HepG2 (cell line): ENCODE data around the gene CADPS2. TPM values are rescaled to one million over a fixed set of nuclear protein-coding genes. Genes with fewer than 3 reads are reported as not detected.
A peak's percentile ranks its signal among the peaks of the same experiment; 100 is the strongest.

ENCODE experiments used
- MED8 ChIP-seq: sonication (generic); formaldehyde crosslinking; IDR thresholded peaks from 2 replicates; pipeline ENCODE4 v1.8.1; 2023; ENCODE audit warnings: mild to moderate bottlenecking, missing genetic modification reagents; ENCODE audit not compliant: insufficient replicate concordance
- ZNF383 ChIP-seq: sonication (generic); formaldehyde crosslinking; IDR thresholded peaks from 2 replicates; pipeline ENCODE4 v1.4.0; 2020; ENCODE audit warnings: missing genetic modification reagents, mild to moderate bottlenecking, borderline replicate concordance
- polyA plus RNA-seq, 8 experiments: library from polyadenylated mRNA; depleted of rRNA in 3 of 8; stranded (reverse) in 7 of 8; unstranded in 1 of 8; fragments of >200 nt; fragmentation: Illumina TruSeq in 4 of 8; extraction: Trizol in 4 of 8; gene quantifications; 2 replicates each; pipeline versions ENCODE4 v1.2.1 to v1.2.3, GENCODE V29; 2011 to 2016; ENCODE audit warnings: low read depth in 4 of 8, missing spikeins in 1 of 8, mixed read lengths in 1 of 8; ENCODE audit not compliant: insufficient read depth in 1 of 8
- total RNA-seq, 5 experiments: library from RNA; depleted of rRNA; stranded (reverse); fragments of >200 nt; fragmentation: Illumina TruSeq; extraction: Trizol; gene quantifications; 2 replicates each; pipeline ENCODE4 v1.2.3, GENCODE V29; 2016; ENCODE audit warnings: low read depth in 1 of 5
- TF ChIP-seq, protein P1 (sequence below): sonication (generic); formaldehyde crosslinking; IDR thresholded peaks from 2 replicates; pipeline ENCODE4 v1.5.1; 2020; ENCODE audit warnings: mild to moderate bottlenecking, missing genetic modification reagents, moderate library complexity
- TF ChIP-seq, protein P2 (sequence below): sonication (generic); formaldehyde crosslinking; IDR thresholded peaks from 2 replicates; pipeline ENCODE4 v1.5.0; 2020; ENCODE audit warnings: mild to moderate bottlenecking, missing genetic modification reagents, borderline replicate concordance
- TF ChIP-seq, protein P3 (sequence below): IDR thresholded peaks from 2 replicates; pipeline ENCODE4 v1.6.1; 2018; ENCODE audit warnings: missing genetic modification reagents, mild to moderate bottlenecking, missing compliant biosample characterization

The CADPS2 gene
- total and polyA plus RNA-seq, 2 of the 13 experiments (the other 11 are each of a cell fraction or from before 2014, with no cell fraction given), result 17.6 to 43.8 TPM

DNA sequence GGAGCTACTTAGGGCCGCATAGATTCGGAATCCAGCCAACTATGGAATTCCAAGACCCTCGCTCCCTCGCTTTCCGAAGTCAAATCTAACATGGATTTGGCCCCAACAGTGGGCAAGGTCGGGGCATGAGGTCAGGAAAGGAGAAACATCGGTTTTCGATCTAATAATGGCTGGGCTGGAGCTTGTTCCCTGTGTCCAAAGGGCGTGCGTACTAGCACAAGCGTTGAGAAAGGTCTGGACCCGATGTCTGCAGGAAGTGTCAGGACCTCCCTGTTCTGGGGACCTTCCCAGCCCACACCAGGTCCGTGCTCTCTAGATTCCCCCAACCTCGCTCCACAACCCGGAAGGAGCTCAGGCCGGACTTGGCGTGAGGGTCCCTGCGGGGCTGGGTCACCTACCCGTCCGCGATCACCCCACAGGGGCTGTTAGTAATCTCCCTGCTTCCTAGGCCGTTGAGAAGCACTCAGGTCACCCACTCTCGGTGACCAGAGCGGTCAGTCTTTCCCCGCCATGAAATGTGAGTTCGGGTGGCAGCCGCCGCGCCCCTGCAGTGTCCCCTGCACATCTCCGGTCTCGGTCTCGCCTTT lies 586.5 kb downstream of the CADPS2 start (continued):
- TF ChIP-seq, protein P1, sequence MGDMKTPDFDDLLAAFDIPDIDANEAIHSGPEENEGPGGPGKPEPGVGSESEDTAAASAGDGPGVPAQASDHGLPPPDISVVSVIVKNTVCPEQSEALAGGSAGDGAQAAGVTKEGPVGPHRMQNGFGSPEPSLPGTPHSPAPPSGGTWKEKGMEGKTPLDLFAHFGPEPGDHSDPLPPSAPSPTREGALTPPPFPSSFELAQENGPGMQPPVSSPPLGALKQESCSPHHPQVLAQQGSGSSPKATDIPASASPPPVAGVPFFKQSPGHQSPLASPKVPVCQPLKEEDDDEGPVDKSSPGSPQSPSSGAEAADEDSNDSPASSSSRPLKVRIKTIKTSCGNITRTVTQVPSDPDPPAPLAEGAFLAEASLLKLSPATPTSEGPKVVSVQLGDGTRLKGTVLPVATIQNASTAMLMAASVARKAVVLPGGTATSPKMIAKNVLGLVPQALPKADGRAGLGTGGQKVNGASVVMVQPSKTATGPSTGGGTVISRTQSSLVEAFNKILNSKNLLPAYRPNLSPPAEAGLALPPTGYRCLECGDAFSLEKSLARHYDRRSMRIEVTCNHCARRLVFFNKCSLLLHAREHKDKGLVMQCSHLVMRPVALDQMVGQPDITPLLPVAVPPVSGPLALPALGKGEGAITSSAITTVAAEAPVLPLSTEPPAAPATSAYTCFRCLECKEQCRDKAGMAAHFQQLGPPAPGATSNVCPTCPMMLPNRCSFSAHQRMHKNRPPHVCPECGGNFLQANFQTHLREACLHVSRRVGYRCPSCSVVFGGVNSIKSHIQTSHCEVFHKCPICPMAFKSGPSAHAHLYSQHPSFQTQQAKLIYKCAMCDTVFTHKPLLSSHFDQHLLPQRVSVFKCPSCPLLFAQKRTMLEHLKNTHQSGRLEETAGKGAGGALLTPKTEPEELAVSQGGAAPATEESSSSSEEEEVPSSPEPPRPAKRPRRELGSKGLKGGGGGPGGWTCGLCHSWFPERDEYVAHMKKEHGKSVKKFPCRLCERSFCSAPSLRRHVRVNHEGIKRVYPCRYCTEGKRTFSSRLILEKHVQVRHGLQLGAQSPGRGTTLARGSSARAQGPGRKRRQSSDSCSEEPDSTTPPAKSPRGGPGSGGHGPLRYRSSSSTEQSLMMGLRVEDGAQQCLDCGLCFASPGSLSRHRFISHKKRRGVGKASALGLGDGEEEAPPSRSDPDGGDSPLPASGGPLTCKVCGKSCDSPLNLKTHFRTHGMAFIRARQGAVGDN (CRISPR knock-in tag), result peak; percentile 34
- TF ChIP-seq ZNF383 (CRISPR knock-in tag) (no peak), MED8 (CRISPR knock-in tag) (no peak)
- TF ChIP-seq, protein P2, sequence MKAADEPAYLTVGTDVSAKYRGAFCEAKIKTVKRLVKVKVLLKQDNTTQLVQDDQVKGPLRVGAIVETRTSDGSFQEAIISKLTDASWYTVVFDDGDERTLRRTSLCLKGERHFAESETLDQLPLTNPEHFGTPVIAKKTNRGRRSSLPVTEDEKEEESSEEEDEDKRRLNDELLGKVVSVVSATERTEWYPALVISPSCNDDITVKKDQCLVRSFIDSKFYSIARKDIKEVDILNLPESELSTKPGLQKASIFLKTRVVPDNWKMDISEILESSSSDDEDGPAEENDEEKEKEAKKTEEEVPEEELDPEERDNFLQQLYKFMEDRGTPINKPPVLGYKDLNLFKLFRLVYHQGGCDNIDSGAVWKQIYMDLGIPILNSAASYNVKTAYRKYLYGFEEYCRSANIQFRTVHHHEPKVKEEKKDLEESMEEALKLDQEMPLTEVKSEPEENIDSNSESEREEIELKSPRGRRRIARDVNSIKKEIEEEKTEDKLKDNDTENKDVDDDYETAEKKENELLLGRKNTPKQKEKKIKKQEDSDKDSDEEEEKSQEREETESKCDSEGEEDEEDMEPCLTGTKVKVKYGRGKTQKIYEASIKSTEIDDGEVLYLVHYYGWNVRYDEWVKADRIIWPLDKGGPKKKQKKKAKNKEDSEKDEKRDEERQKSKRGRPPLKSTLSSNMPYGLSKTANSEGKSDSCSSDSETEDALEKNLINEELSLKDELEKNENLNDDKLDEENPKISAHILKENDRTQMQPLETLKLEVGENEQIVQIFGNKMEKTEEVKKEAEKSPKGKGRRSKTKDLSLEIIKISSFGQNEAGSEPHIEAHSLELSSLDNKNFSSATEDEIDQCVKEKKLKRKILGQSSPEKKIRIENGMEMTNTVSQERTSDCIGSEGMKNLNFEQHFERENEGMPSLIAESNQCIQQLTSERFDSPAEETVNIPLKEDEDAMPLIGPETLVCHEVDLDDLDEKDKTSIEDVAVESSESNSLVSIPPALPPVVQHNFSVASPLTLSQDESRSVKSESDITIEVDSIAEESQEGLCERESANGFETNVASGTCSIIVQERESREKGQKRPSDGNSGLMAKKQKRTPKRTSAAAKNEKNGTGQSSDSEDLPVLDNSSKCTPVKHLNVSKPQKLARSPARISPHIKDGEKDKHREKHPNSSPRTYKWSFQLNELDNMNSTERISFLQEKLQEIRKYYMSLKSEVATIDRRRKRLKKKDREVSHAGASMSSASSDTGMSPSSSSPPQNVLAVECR, result 0 out of 2 replicates have a peak, but pooled peaks have one; percentile 14
- TF ChIP-seq, protein P3, sequence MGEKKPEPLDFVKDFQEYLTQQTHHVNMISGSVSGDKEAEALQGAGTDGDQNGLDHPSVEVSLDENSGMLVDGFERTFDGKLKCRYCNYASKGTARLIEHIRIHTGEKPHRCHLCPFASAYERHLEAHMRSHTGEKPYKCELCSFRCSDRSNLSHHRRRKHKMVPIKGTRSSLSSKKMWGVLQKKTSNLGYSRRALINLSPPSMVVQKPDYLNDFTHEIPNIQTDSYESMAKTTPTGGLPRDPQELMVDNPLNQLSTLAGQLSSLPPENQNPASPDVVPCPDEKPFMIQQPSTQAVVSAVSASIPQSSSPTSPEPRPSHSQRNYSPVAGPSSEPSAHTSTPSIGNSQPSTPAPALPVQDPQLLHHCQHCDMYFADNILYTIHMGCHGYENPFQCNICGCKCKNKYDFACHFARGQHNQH (CRISPR knock-in tag), result no peak
